Astrocyte of the cerebellum (primary cell): Measurements from ENCODE around the gene BSPRY.

Source experiments
- DNase-seq: peaks from one replicate; pipeline ENCODE4 v3.0.0-alpha.2; 2011; ENCODE audit warnings: low read depth
- H3K4me3 ChIP-seq: 2 replicates; pipeline ENCODE4 v1.5.1; 2011; ENCODE audit warnings: mild to moderate bottlenecking, low read depth, low read length, moderate library complexity
- CTCF ChIP-seq: IDR thresholded peaks from 2 replicates; pipeline ENCODE4 v1.5.1; 2012; ENCODE audit warnings: low read length, low read depth, moderate library complexity, mild to moderate bottlenecking; ENCODE audit errors: missing control alignments
- in situ Hi-C: cut with HindIII; loops from 2 replicates; pipeline ENCODE4 v1.10.0; 2017; ENCODE audit warnings: low sequenced_read_pairs

BSPRY gene

GRCh38 chr9:113390192-113390960, 41.0 kb downstream of the BSPRY start:
- in situ Hi-C loops: no loop called here
- H3K4me3 ChIP-seq: no peak overlapping the region
- DNase-seq: no peak
- no peak for TF ChIP-seq CTCF

GRCh38 chr9:113391917-113392316, 42.6 kb downstream of the BSPRY start:
- no peak for TF ChIP-seq CTCF
- no peak for DNase-seq
- H3K4me3 ChIP-seq: no peak overlapping the region
- in situ Hi-C loops: no loop called here

GRCh38 chr9:113393281-113393680, 43.9 kb downstream of the BSPRY start:
- in situ Hi-C loops: no loop called here
- no peak for DNase-seq
- no peak overlapping the region for H3K4me3 ChIP-seq
- no peak for TF ChIP-seq CTCF

GRCh38 chr9:113395000-113395861, 45.9 kb downstream of the BSPRY start:
- no peak overlapping the region for H3K4me3 ChIP-seq
- DNase-seq: no peak
- no peak for TF ChIP-seq CTCF
- in situ Hi-C loops: no loop called here

- in situ Hi-C loops: no loop called here
- no peak overlapping the region for H3K4me3 ChIP-seq
- no peak for TF ChIP-seq CTCF
- no peak for DNase-seq
These were observed 47.9 kb downstream of the BSPRY start for GRCh38 chr9:113397203-113397631.

- TF ChIP-seq CTCF: no peak
- in situ Hi-C loops: no loop called here
- H3K4me3 ChIP-seq: no peak overlapping the region
- DNase-seq: no peak
These were observed 49.5 kb downstream of the BSPRY start for GRCh38 chr9:113398796-113399195.
